Prostate gland (tissue), 2 donors: ENCODE data around the gene XXYLT1.

Experiments used
- CTCF ChIP-seq, 4 experiments: fragments of 200-600 bp in 2 of 4; fragments of 450-650 bp in 2 of 4; sonication (generic) in 2 of 4; IDR thresholded peaks; 1 replicate in 3 of 4; 2 replicates in 1 of 4; pipeline ENCODE4 v1.5.1; 2016 to 2019; ENCODE audit warnings: antibody characterized with exemption in 4 of 4, mild to moderate bottlenecking in 2 of 4, moderate library complexity in 2 of 4
- POLR2A ChIP-seq: fragments of 450-650 bp; IDR thresholded peaks from one replicate; pipeline ENCODE4 v1.6.1; 2016; ENCODE audit warnings: antibody characterized with exemption, mild to moderate bottlenecking
- POLR2AphosphoS5 ChIP-seq: sonication (generic); formaldehyde crosslinking; IDR thresholded peaks from one replicate; pipeline ENCODE4 v1.6.1; 2017; ENCODE audit warnings: antibody characterized with exemption

- TF ChIP-seq CTCF (IDR thresholded peaks at IDR 0.05) = no peak
- no peak for TF ChIP-seq POLR2A
- TF ChIP-seq POLR2AphosphoS5 = peak; percentile 78
Measured at GRCh38 chr3:195182470-195182795, 88.5 kb downstream of the XXYLT1 start.
